ENCODE results near the gene CTNND2.

DNA sequence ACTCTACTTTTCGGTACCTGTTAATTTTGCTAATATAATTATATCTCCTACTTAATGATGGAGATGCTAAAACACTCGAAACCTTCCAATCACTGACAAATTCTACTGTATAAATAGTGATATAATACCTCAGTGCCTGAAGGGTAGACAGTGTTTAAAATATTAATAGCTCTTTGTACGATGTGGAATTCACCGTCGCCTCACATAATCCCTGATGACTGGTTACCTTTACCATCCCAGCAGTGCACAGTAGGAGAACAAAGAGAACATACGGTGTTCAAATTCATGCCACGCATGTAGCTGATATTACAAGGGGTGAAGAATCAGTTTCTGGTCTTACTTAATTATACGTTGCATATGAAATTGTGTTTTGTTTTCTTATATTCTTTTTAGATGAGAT, 506.7 kb downstream of the CTNND2 start:
- TF ChIP-seq, protein P1, sequence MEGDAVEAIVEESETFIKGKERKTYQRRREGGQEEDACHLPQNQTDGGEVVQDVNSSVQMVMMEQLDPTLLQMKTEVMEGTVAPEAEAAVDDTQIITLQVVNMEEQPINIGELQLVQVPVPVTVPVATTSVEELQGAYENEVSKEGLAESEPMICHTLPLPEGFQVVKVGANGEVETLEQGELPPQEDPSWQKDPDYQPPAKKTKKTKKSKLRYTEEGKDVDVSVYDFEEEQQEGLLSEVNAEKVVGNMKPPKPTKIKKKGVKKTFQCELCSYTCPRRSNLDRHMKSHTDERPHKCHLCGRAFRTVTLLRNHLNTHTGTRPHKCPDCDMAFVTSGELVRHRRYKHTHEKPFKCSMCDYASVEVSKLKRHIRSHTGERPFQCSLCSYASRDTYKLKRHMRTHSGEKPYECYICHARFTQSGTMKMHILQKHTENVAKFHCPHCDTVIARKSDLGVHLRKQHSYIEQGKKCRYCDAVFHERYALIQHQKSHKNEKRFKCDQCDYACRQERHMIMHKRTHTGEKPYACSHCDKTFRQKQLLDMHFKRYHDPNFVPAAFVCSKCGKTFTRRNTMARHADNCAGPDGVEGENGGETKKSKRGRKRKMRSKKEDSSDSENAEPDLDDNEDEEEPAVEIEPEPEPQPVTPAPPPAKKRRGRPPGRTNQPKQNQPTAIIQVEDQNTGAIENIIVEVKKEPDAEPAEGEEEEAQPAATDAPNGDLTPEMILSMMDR (IDR thresholded peaks at IDR 0.05 in 4 of 5, conservative IDR thresholded peaks at IDR 0.05 in 1 of 5), result no peak
- TF ChIP-seq POLR2A (IDR thresholded peaks at IDR 0.05), result no peak
